Lung (tissue), 12 donors: ENCODE results near the gene GSAP. TPM values are rescaled to one million over a fixed set of nuclear protein-coding genes. Genes with fewer than 3 reads are reported as not detected.

Experiments used
- ATAC-seq: fragments of 200-7000 bp; cut with Tn5 transposase; one replicate; pipeline ENCODE4 v1.9.1; 2020; ENCODE audit warnings: moderate number of reproducible peaks; ENCODE audit not compliant: insufficient read depth, low FRiP score
- DNase-seq, 3 donors: peaks; one replicate each; pipeline ENCODE4 v3.0.0-alpha.2; 2013 to 2017
- H3K27ac ChIP-seq, 2 donors: one replicate each; pipeline ENCODE4 v1.5.1; 2013; ENCODE audit warnings: mild to moderate bottlenecking in 2 of 2, moderate library complexity in 2 of 2, control low read depth in 1 of 2, inconsistent platforms in 1 of 2, low read depth in 1 of 2, low read length in 1 of 2
- H3K27me3 ChIP-seq, 3 donors: one replicate each; pipeline ENCODE4 v1.5.1; 2013; ENCODE audit warnings: low read length in 2 of 3; ENCODE audit not compliant: control insufficient read depth in 3 of 3, insufficient read depth in 3 of 3
- H3K36me3 ChIP-seq, 4 donors: one replicate each; pipeline ENCODE4 v1.5.1; 2013; ENCODE audit warnings: low read length in 4 of 4, mild to moderate bottlenecking in 1 of 4, moderate library complexity in 1 of 4; ENCODE audit not compliant: control insufficient read depth in 4 of 4, insufficient read depth in 4 of 4
- H3K4me1 ChIP-seq, 5 donors: one replicate each; pipeline ENCODE4 v1.5.1; 2013; ENCODE audit warnings: low read length in 5 of 5, mild to moderate bottlenecking in 2 of 5, moderate library complexity in 1 of 5; ENCODE audit not compliant: control insufficient read depth in 5 of 5, insufficient read depth in 5 of 5
- H3K4me3 ChIP-seq: one replicate; pipeline ENCODE4 v1.5.1; 2013; ENCODE audit warnings: mild to moderate bottlenecking, control low read depth, moderate library complexity
- H3K9ac ChIP-seq, 2 donors: one replicate each; pipeline ENCODE4 v1.5.1; 2013; ENCODE audit warnings: low read length in 2 of 2, control low read depth in 1 of 2; ENCODE audit not compliant: insufficient read depth in 1 of 2
- H3K9me3 ChIP-seq, 4 donors: one replicate each; pipeline ENCODE4 v1.5.1; 2013; ENCODE audit warnings: low read length in 3 of 4, mild to moderate bottlenecking in 1 of 4, moderate library complexity in 1 of 4; ENCODE audit not compliant: control insufficient read depth in 4 of 4, insufficient read depth in 3 of 4
- CTCF ChIP-seq: IDR thresholded peaks from 2 replicates; pipeline ENCODE4 v1.5.1; 2012; ENCODE audit warnings: mild to moderate bottlenecking; ENCODE audit errors: control extremely low read depth, extremely low read depth
- WGBS, 2 donors: extraction: QIAGEN DNeasy Blood & Tissue Kit; methylation state at CpG; one replicate each; pipeline ENCODE4 v1.1.7; 2013; 5-methylcytosine and 5-hydroxymethylcytosine counted together
- polyA plus RNA-seq, 2 donors: library from polyadenylated mRNA; stranded (reverse); fragments of 200-250 nt; gene quantifications; one replicate each; pipeline ENCODE4 v1.2.1, GENCODE V29; 2013
- total RNA-seq, 2 donors: library from RNA; depleted of rRNA in 1 of 2; stranded (reverse); fragments of >200 nt in 1 of 2; gene quantifications; one replicate each; pipeline ENCODE4 v1.2.1, GENCODE V29; 2014 to 2021
- donor health status: control.
- donor health status: control.
- donor health status: Bipolar disorder and iron deficiency.
- donor health status: healthy.
- donor health status: DM: yes; HTN: yes; CAD: no.

GSAP gene
- total and polyA plus RNA-seq, 4 donors = 26.4 to 99.3 (median 57.4) TPM

GRCh38 chr7:77461842-77462241 lies 45.7 kb upstream of the GSAP start:
- Histone ChIP-seq H3K9me3 (no peaks in the 10 kb centered on the region), H3K27me3 (no peaks in the 10 kb centered on the region), H3K9ac (no peak overlapping the region), H3K4me3 (no peak overlapping the region), H3K36me3 (no peaks in the 10 kb centered on the region), H3K4me1 (peaks cover 0 to 3% (median 0%) of the 10 kb centered on the region in 5 donors), H3K27ac (no peak overlapping the region)
- DNase-seq (no peak), ATAC-seq (no peak)
- WGBS, 2 donors = 90% methylated on average over 6 of the region's 6 CpGs
- TF ChIP-seq CTCF = no peak

GRCh38 chr7:77461246-77461645 lies 45.1 kb upstream of the GSAP start:
- no peak for TF ChIP-seq CTCF
- Histone ChIP-seq H3K36me3 (no peaks in the 10 kb centered on the region), H3K4me3 (no peak overlapping the region), H3K9ac (no peak overlapping the region), H3K27me3 (no peaks in the 10 kb centered on the region), H3K27ac (no peak overlapping the region), H3K4me1 (peaks cover 0 to 1% (median 0%) of the 10 kb centered on the region in 5 donors), H3K9me3 (no peaks in the 10 kb centered on the region)
- no peak for ATAC-seq
- DNase-seq = no peak
- WGBS, 2 donors = 82 to 84% methylated on average over 3 of the region's 3 CpGs

- peaks cover 0 to 1% (median 0%) of the 10 kb centered on the region in 5 donors for H3K4me1 ChIP-seq
- no peaks in the 10 kb centered on the region for H3K27me3 ChIP-seq
- H3K27ac ChIP-seq = no peak overlapping the region
- H3K9ac ChIP-seq = no peak overlapping the region
- DNase-seq (no peak), ATAC-seq (no peak)
- no peaks in the 10 kb centered on the region for H3K36me3 ChIP-seq
- H3K4me3 ChIP-seq = no peak overlapping the region
- no peak for TF ChIP-seq CTCF
- no peaks in the 10 kb centered on the region for H3K9me3 ChIP-seq
- 29 to 37% methylated on average over 3 of the region's 3 CpGs for WGBS, 2 donors
These were observed 43.9 kb upstream of the GSAP start for GRCh38 chr7:77460057-77460486.

GRCh38 chr7:77459311-77459726 lies 43.2 kb upstream of the GSAP start:
- Histone ChIP-seq H3K4me3 (no peak overlapping the region), H3K4me1 (peaks cover 0 to 1% (median 0%) of the 10 kb centered on the region in 5 donors), H3K36me3 (no peaks in the 10 kb centered on the region), H3K9ac (no peak overlapping the region), H3K9me3 (no peaks in the 10 kb centered on the region), H3K27ac (no peak overlapping the region), H3K27me3 (no peaks in the 10 kb centered on the region)
- DNase-seq = no peak
- ATAC-seq = no peak
- 70 to 88% methylated on average over 2 of the region's 2 CpGs for WGBS, 2 donors
- TF ChIP-seq CTCF = no peak
